Measurements from ENCODE around the gene TSEN54.

TSEN54 gene

GRCh38 chr17:75505640-75506039, 10.7 kb upstream of the TSEN54 start:
- H3K4me1 ChIP-seq (ENCODE audit: control insufficient read depth, low read length), result no peaks in the 10 kb centered on the region
- H3K27ac ChIP-seq (ENCODE audit: low read depth, low read length), result no peak overlapping the region
- H3K79me2 ChIP-seq (ENCODE audit: control insufficient read depth, low read length), result no peaks in the 10 kb centered on the region
- no peak overlapping the region for H3K4me3 ChIP-seq (ENCODE audit: low read length)
- H3K27me3 ChIP-seq (ENCODE audit: control insufficient read depth, low read length), result no peaks in the 10 kb centered on the region
- H3K9me3 ChIP-seq (ENCODE audit: control insufficient read depth, insufficient read depth, low read length), result no peaks in the 10 kb centered on the region
- no peaks in the 10 kb centered on the region for H4K20me1 ChIP-seq (ENCODE audit: control insufficient read depth, insufficient read depth, low read depth, low read length)
- H3K9me2 ChIP-seq (replicated peaks; ENCODE audit: control insufficient read depth, low read length), result no peaks in the 10 kb centered on the region
- H3K4me2 ChIP-seq (ENCODE audit: low read length), result no peak overlapping the region
- no peaks in the 10 kb centered on the region for H3K36me3 ChIP-seq (ENCODE audit: control insufficient read depth, low read length)
- H3F3A ChIP-seq (ENCODE audit: control insufficient read depth, insufficient read depth), result no peaks in the 10 kb centered on the region
- TF ChIP-seq CTCF (IDR thresholded peaks at IDR 0.05; ENCODE audit: low read depth, low read length, poor library complexity, severe bottlenecking), result no peak
- TF ChIP-seq EZH2phosphoT487 (IDR thresholded peaks at IDR 0.05; ENCODE audit: borderline replicate concordance, low read length), result no peak

- H3K27ac ChIP-seq (ENCODE audit: low read depth, low read length), result no peak overlapping the region
- no peak for TF ChIP-seq EZH2phosphoT487 (IDR thresholded peaks at IDR 0.05; ENCODE audit: borderline replicate concordance, low read length)
- TF ChIP-seq CTCF (IDR thresholded peaks at IDR 0.05; ENCODE audit: low read depth, low read length, poor library complexity, severe bottlenecking), result no peak
Observed at GRCh38 chr17:75506134-75506533, 10.2 kb upstream of the TSEN54 start.

GRCh38 chr17:75506888-75507287, 9.4 kb upstream of the TSEN54 start:
- Histone ChIP-seq H3K79me2 (ENCODE audit: control insufficient read depth, low read length) (no peaks in the 10 kb centered on the region), H3K9me2 (replicated peaks; ENCODE audit: control insufficient read depth, low read length) (no peaks in the 10 kb centered on the region), H3K4me1 (ENCODE audit: control insufficient read depth, low read length) (no peaks in the 10 kb centered on the region), H3K9me3 (ENCODE audit: control insufficient read depth, insufficient read depth, low read length) (no peaks in the 10 kb centered on the region), H3K4me3 (ENCODE audit: low read length) (no peak overlapping the region), H3K4me2 (ENCODE audit: low read length) (no peak overlapping the region), H3K36me3 (ENCODE audit: control insufficient read depth, low read length) (no peaks in the 10 kb centered on the region), H3K27ac (ENCODE audit: low read depth, low read length) (no peak overlapping the region), H4K20me1 (ENCODE audit: control insufficient read depth, insufficient read depth, low read depth, low read length) (no peaks in the 10 kb centered on the region), H3F3A (ENCODE audit: control insufficient read depth, insufficient read depth) (no peaks in the 10 kb centered on the region), H3K27me3 (ENCODE audit: control insufficient read depth, low read length) (no peaks in the 10 kb centered on the region)
- TF ChIP-seq EZH2phosphoT487 (IDR thresholded peaks at IDR 0.05; ENCODE audit: borderline replicate concordance, low read length), result no peak
- TF ChIP-seq CTCF (IDR thresholded peaks at IDR 0.05; ENCODE audit: low read depth, low read length, poor library complexity, severe bottlenecking), result no peak

More at GRCh38 chr17:75506134-75506533, 10.2 kb upstream of the TSEN54 start:
- Histone ChIP-seq H4K20me1 (ENCODE audit: control insufficient read depth, insufficient read depth, low read depth, low read length) (no peaks in the 10 kb centered on the region), H3K9me3 (ENCODE audit: control insufficient read depth, insufficient read depth, low read length) (no peaks in the 10 kb centered on the region), H3K4me2 (ENCODE audit: low read length) (no peak overlapping the region), H3K4me3 (ENCODE audit: low read length) (no peak overlapping the region), H3F3A (ENCODE audit: control insufficient read depth, insufficient read depth) (no peaks in the 10 kb centered on the region), H3K4me1 (ENCODE audit: control insufficient read depth, low read length) (no peaks in the 10 kb centered on the region), H3K36me3 (ENCODE audit: control insufficient read depth, low read length) (no peaks in the 10 kb centered on the region), H3K9me2 (replicated peaks; ENCODE audit: control insufficient read depth, low read length) (no peaks in the 10 kb centered on the region), H3K27me3 (ENCODE audit: control insufficient read depth, low read length) (no peaks in the 10 kb centered on the region), H3K79me2 (ENCODE audit: control insufficient read depth, low read length) (no peaks in the 10 kb centered on the region)
